ENCODE data around the gene STAT1.

The STAT1 gene

DNA sequence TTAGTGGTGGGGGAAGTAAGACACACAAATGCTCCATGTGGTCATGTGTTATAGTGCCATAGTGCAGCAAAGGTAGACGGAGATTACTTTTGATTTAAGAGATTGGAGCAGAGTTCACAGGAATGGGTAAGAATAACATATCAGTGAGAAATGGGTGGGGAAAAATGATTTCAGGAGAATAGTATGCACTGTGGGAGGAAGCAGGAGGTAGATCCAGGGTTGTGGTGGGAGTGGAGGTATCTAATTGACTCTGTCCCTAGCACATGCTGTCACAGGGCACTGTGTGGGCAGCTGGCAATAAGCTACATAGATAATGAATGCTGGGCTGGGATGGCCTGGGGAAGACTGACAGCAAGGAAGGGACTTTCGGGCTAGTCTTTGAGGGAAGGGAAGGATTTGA is 65.3 kb downstream of the STAT1 start:
- DNase-seq, result no peak

DNA sequence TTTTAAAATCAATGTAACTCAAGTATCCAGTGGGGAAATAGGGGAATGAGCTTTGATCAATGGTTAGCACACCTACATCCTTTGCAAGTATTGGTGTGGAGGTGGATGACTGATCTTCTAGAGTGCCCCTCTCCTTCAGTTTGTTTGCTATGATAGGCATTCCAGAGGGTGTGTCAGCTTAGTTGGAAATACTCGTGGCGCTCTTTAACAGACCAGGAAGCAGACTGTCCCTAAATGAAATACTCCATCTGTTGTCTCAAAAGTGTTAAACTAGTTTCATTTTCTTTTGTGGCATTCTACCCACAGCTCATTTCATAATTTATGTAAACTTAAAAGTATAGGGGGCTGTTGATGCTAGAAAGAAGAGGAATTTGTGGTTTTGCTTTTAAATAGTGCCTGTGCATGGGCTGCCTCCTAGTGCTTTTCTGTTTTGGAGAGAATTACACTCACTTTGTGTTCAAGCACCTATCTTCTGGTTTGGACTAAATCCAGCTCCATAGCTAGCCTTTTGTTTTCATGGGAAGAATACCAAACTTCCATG is 66.2 kb downstream of the STAT1 start:
- no peak for DNase-seq

DNA sequence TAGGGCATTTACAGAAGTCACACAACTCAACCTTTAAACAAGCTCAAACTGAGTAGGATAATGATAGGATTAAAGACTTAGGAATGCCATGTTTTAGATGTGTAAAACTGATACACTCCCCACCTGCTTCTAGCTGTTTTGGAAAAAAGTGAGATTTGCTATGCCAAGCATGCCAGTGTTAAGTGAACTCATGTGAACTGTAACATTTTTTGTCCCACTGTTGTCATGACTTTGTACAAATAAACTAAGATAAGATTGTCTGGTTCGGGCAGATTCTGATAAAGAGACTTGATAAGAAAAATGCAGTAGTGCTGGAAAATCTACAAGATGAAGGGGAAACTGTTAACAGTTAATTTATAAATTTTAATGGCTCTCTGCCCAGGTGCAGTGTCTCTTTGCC is 66.8 kb downstream of the STAT1 start:
- DNase-seq, result no peak

DNA sequence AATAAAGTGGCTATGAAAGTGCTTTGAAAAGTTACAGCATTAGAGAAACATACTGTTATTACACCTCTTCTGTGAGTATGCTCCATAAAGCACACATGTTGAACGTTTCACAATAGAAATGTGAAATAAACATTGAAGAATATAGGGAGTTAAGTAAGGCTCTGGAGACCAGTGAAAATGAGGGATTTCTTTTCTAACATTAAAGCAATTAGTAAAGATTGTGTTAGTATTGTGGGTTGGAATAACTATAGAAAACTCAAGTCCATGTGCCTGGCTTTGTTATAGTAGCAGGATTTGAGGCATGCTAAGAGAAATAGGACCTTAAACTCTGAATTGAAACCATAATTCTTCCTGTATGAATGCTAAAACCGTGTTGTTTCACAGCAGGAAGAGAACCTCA is 70.3 kb downstream of the STAT1 start:
- no peak for DNase-seq

DNA sequence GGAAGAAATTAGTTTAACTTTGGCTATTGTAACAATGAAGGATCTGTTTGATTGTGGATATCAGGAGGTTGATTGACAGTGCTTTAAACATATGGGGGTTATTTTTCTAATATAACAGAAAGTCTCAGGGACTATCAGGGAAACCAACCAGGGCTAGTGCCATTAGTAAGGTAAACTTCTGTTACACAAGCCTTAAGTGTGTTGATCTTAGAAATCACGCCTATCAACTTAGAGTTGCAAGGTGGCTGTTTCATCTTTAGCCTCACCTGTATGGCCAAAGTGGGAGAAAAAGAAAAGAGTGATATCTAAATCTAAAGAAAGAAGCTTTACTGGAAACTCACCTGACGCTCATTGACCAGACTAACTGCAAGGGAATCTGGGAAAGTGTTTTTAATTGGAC is 71.3 kb downstream of the STAT1 start:
- no peak for DNase-seq

DNA sequence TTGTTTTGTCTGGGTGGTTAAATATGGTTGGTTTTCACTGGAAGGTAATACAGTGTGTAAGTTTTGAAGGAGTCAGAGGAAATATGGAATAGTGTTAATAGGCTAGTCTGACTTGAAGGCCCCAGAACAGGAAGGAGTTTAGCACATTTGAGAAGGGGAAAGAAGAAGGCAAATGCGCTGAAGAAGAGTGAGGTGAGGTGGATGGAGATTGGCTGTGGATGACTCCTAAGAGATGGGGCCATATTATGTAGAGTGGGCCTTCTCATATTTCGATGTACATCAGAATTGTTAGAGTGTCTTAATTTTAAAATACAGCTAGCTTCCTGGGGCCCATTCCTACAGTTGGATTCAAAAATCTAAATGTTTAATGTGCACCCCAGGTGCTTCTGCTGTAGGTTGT is 72.4 kb downstream of the STAT1 start:
- DNase-seq, result no peak

DNA sequence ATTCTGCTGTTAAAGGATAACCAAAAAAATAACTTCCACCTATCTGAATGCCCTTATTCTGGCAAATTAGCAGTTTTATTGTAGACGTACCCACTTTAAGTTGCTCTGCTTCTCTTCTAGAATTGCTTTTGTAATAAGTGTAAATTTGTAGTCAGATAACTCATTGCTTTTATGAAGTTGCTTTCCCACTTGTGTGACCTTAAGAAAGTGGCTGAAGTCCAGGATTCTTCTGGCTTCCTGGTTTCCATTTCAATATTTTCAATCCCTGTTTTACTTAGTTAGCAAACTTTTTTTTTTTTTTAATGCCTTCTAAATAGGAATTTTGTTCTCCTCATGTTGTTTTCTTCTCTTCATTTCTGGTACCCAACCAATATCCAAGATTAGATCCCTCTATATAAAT is 73.5 kb downstream of the STAT1 start:
- DNase-seq, result no peak

DNA sequence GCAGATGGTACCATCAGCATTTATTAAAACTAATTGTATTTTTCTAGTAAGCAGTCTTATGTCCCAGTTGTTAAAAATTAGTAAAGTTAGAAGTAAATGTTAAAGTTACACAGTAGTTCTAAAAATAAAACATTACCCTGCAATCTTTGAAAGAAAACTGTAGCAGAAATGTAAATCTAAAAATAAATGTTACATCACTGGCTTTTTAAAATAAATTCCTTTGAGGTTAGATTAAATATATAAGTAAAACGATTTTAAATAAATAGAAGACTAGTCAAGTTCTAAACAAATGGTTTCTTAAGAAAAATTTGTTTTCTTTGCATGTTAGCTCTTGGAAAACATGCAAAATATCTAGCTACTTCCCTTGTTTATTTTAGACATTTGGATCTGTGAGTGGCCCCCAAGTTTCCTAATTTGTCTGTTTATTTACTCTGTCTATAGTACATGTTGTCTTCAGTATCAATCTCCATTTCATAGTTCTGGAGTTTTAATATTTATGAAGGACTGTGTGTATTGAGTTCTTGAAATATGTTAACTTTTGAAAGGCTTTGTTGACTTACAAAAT is 75.1 kb downstream of the STAT1 start:
- no peak for DNase-seq

DNA sequence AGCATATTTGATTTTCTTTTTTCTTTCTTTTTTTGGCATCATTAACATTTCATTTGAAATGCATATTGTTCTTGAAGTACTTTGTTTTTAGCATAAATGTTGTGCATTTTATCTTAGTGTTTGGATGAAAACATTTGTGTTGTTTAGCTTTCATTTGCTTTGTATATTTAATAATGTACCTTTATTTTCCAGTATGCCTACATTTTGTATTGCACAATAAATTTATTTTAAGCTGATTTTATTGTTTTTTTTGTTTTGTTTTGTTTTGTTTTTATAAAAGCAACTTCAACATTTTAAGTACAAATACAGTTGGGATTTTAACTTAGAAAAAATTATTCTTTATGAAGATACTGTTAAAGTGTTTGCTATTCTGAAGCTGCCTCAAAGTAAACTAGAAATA is 78.9 kb downstream of the STAT1 start:
- DNase-seq, result no peak

DNA sequence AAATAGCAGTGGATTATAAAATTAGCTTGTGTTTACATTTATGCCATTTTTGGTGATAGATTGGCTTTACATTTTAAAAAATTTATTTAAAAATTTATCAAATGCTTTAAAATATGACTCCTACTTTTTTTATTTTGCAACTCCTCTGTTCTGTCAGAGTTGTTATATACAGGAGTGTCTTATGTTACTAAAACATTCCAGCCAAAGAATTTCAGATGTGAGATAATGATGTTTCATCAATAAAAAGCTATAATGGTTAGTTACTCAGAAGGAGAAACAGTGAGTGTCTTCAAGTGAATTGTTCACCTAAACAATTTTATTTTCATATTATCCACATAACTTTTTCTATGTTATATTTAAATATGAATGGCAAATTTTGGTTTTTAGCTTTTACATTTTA is 80.6 kb downstream of the STAT1 start:
- DNase-seq, result no peak

DNA sequence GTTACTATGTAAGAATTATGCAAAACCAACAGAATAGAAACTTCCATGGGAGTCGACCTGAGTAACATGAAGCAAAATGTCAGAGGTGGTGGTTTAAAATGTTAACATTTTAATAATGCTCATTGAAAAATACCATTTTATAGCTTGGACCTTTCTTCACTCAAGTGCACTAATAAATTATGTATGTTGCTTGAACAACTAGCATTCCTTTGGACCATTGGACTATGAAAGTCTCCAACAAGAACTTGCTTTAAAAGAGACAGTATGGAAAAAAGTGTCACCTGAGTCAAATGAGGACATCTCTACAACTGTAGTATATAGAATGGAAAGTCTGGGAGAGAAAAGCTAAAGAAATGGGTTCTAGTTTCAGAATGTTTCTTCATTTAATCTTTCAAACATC is 81.5 kb downstream of the STAT1 start:
- DNase-seq, result no peak

DNA sequence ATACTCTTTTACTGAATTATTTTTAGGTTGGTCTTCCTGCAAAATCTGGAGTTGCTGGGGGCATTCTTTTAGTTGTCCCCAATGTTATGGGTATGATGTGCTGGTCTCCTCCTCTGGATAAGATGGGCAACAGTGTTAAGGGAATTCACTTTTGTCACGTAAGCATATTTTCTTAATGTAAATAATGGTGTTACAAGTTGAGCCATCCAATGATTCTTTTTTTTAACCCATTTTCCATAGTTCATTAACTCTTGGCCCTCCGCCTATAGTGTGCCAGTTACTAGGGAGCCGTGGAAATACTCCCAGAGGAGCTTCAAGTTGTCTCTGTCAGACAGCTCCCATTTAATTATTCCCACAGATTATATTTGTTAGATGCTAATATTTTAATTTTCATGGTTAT is 83.6 kb downstream of the STAT1 start:
- DNase-seq, result no peak

DNA sequence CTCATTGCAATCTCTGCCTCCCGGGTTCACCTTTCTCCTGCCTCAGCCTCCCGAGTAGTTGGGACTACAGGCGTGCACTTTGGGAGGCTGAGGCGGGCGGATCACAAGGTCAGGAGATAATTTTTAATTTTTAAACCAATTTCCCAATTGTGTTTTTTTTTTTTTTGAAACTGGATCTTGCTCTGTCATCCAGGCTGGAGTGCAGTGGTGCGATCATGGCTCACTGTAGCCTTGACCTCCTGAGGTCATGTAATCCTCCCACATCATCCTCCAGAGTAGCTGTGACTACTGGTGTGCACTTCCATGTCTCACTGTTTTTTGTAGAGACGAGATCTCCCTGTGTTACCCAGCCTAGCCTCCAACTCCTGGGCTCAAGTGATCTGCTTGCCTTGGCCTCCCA is 84.1 kb downstream of the STAT1 start:
- DNase-seq, result no peak

DNA sequence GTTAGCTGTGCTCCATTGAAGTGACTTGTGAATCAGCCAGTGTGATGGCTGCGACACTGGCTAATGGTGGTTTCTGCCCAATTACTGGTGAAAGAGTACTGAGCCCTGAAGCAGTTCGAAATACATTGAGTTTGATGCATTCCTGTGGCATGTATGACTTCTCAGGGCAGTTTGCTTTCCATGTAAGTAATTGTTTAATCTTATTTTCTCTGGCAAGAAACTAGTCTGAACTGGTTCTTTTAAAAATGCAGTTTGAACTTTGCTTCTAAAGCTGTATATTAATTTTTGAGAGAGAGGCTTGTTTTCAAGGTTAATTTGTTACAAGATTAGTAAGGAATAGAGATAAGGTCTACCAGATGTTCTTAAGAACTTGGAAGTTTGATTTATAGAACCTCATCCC is 86.7 kb downstream of the STAT1 start:
- DNase-seq, result no peak

DNA sequence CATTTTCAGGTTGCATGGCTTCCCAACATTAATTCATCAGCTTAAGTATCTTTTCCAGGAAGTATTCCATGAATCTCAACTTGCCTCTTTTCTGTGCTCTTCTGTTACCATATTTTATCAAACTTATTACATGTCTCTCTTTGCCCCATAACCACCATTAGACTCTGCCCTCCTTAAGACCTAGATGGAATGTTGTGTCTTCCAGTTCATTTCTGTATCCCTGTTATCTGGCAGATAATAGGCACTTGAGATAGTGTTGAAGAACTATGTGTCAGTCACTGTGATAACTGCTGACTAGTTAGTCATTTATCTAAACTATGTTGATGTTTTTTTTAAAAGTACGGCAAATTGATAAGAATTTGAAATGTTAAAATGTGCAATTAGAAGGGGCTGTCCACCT is 91.6 kb downstream of the STAT1 start:
- no peak for DNase-seq

DNA sequence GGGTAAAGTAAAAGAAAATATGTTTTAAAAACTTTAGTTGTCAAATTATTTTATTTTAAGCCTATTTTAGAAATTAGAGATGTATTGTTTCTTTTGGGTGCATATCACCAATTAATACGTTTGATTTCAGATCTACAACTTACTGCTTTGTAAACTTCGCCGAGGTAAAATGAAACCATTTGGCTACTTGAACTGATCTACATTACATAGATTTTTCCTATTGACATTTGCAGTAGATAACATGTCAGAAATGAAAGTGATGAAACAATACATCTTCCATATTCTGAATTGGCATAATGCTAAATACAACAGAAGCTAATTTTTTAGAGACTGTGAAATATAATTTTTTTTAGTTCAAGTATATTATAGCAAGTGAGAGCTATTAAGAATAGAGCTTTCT is 93.9 kb downstream of the STAT1 start:
- no peak for DNase-seq

Data from activated CD4-positive, alpha-beta T cell treated with anti-CD3 and anti-CD28 coated beads, Interleukin-2, amount 50 U/mL, for 4 hours (primary cell).